GM21619 (cell line): ENCODE results near the gene HPD.

Source experiments
- ATAC-seq: cut with Tn5 transposase; IDR thresholded peaks from one replicate; pipeline ENCODE4 v1.9.1; 2021; ENCODE audit not compliant: unreplicated experiment

HPD gene

DNA sequence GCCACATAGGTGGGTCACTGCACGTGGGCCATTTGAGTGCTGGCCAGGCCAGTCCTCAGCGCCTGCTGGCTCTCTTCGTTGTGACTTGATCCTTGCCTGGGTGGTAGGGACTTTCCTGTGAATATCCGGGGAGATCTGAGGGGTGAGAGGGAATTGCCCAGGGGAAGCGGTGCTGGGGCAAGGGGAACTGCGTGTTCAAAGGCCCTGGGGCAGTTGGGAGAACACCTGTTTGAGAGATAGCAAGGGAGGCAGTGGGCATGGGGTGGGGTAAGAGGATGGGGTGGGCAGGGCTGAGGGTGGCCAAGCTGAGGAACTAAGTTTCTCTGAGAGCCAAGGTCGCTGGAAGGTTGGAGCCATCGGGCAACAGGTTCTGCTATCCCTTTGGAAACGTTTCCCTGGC, 29.8 kb downstream of the HPD start:
- ATAC-seq = no peak

DNA sequence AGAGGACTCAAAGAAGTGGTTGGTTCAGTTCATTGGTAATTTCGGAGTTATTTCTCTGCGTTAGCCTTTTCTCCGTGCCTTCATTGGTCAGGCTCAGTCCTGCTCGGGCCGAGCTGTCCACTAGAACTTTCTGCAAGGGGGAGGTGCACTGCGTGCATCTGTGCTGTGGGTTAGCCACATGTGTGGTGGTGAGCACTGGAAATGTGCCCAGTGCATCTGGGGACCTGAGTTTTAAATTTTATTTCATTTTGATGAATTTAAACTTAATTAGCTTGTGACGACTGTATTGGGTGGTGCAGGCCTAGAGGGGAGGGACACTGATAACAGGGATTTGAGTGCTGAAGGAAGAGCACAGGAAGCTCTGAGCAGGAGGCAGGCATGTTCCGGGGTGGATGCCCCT, 30.4 kb downstream of the HPD start:
- no peak for ATAC-seq

DNA sequence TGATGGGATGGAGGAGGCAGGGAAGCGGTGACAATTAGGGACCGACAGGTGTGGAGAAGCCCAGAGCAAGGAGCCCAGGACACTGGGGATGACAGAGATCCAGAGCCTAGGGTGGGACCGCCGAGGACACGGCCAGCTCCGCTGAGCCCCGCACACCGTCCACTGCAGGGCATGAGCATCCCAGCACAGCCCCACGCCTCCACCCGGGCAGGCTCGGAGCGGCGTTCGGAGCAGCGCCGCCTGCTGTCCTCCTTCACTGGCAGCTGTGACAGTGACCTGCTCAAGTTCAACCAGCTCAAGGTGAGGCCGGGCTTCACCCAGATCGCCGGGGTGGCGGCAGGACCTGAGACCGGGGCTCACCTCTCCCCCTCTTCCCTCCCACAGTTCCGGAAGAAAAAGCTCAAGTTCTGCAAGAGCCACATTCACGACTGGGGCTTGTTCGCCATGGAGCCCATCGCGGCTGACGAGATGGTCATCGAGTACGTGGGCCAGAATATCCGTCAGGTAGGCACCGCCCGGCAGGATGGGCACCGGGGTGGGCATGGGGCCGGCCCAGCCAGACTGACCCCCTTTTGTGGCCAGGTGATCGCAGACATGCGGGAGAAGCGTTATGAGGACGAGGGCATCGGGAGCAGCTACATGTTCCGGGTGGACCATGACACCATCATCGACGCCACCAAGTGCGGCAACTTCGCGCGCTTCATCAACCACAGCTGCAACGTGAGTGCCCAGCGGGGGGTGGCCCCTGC, 31.1 kb downstream of the HPD start:
- ATAC-seq = no peak

GRCh38 chr12:121826318-121827150, 32.1 kb downstream of the HPD start:
- no peak for ATAC-seq

- no peak for ATAC-seq
These were observed 33.6 kb downstream of the HPD start for GRCh38 chr12:121825041-121825523.

- ATAC-seq = no peak
These were observed 34.9 kb downstream of the HPD start for GRCh38 chr12:121823727-121824115.

GRCh38 chr12:121823101-121823726, 35.4 kb downstream of the HPD start:
- ATAC-seq = no peak

DNA sequence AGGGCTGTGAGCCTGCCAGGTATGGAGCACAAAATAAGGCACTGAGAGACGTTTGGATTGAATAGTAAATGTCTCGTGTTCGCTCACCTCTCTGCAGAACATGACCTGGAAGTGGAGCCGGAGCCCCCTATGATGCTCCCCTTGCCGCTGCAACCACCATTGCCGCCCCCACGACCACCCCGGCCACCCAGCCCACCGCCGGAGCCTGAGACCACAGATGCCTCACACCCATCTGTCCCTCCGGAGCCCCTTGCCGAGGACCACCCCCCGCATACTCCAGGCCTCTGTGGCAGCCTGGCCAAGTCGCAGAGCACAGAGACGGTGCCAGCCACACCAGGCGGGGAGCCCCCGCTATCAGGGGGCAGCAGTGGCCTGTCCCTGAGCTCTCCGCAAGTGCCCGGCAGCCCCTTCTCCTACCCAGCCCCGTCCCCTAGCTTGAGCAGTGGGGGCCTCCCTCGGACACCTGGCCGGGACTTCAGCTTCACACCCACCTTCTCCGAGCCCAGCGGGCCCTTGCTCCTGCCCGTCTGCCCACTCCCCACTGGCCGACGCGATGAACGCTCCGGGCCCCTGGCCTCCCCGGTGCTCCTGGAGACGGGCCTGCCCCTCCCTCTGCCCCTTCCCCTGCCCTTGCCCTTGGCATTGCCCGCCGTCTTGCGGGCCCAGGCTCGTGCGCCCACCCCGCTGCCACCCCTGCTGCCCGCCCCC, 36.1 kb downstream of the HPD start:
- ATAC-seq = no peak

DNA sequence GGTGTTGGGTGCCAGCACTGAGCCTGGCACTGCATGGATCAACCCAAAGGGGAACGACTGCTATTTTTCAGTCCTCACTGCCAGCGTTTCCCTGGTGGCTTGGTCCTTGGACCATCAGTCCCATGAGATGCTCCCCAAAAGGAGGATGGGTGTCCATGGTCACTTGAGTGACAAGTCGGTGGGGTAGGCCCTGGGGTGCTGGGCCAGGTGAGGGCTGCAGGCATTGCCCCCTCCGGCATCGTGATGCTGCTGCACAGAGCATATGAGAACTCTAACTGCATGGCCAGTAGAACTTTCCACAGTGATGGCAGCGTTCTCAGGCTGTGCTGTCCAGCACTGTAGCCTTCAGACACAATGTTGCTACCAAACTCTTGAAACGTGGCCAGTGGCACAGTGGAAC, 38.6 kb downstream of the HPD start:
- no peak for ATAC-seq

GRCh38 chr12:121819212-121819949, 39.3 kb downstream of the HPD start:
- ATAC-seq = no peak

- ATAC-seq = no peak
These were observed 41.0 kb downstream of the HPD start for GRCh38 chr12:121817648-121818043.

DNA sequence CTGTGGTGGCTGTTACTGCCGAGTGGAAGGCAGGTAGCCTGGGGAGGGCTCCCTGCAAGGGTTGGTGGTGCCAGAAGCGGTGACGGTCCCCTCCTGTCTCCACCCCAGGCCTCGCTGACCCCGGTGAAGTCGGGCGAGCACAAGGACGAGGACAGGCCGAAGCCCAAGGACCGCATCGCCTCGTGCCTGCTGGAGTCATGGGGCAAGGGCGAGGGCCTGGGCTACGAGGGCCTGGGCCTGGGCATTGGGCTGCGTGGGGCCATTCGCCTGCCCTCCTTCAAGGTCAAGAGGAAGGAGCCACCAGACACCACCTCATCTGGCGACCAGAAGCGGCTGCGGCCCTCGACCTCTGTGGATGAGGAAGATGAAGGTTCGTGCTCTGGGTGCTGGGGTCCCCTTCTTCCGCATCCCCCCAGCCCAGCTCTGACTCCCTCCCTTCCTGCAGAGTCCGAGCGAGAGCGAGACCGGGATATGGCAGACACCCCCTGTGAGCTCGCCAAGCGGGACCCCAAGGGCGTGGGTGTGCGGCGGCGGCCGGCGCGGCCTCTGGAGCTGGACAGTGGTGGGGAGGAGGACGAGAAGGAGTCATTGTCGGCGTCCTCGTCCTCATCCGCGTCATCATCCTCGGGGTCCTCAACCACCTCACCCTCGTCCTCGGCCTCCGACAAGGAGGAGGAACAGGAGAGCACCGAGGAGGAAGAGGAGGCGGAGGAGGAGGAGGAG, 41.6 kb downstream of the HPD start:
- no peak for ATAC-seq

DNA sequence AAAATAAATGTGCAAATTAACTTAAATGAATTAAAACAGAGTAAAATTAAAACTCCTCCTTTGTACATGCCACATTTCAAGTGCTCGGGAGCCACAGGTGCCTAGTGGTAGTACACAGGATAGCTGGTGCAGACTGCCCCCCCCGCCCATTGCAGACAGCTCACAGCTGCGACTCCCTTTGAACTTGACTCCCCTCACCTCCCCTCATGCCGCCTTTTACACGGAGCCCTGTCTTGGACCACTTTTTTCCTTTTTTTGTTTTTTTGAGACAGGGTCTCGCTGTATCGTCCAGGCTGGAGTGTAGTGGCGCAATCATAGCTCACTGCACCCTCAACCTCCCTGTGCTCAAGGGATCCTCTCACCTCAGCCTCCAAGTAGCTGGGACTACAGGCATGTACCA, 43.4 kb downstream of the HPD start:
- no peak for ATAC-seq

GRCh38 chr12:121814429-121815119, 44.1 kb downstream of the HPD start:
- no peak for ATAC-seq

- ATAC-seq = no peak
These were observed 44.7 kb downstream of the HPD start for GRCh38 chr12:121813951-121814350.

DNA sequence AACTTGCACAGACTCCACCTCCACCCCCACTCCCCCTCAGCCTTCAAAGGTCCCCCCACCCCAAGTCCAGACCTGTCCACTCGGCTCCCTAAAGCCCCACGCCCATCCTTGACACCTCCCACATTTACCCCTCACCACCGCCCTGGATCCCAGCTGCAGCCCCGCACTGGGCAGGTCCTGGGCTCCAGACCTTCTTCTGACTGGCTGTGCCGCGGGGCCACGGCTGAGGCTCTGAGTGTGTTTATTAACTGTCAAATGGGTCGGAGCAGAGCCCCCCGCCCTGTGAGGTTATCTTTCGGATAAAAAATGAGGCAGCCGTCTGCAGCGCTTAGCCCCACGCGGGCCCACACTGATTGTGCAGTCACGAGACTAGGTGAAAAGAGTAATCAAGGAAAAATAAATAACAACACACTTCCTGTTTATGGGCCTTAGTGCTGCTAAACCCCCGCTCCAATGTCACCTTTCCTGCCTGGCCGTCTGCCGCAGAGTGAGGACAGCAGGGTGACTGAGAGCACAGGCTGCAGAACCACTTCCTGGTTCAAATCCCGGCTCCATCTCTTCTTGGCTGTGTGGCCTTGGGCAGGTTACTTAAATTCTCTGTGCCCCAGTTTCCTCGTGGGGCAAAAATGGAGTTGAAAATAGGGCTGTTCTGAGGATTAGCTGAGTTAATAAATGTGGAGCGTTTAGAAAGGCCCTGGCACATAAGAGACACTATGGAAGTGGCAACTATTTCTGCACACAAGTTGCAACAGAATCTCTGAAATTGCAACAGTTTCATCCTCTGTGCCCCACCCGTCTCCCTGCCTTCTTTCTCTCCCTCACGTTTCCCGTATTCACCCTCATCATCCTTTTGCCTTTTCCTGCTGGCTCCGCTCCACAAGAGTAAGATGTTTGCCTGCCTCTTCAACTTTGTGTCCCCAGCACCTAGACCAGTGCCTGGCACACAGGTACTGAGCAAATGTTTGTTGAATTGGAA, 45.5 kb downstream of the HPD start:
- ATAC-seq = no peak

DNA sequence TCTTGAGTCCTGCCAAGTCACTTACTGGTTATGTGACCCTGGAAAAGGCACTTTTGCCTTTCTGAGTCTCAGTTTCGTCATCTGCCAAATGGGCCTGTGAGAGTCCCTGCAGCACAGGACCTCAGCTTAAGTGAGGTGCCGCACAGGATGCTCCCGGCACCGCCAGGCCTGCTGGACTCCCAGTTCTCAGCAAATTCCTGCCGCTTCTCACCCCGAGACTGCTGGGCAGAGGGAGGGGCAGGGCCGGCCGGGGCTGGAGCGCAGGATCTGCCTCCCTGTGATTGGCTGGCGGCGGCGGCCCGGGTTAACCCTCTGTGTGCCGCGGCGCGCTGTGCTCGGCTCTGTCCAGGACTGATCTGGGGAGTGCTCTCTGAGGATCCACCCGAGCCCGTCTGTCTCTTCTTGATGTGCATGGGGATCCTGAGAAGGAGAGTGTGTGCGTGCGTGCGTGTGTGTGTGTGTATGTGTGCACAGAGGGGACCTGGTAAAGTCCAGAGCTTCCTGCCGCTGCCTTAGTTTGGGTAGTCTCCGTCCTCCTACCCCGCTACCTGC, 46.3 kb downstream of the HPD start:
- ATAC-seq = peak; percentile 29
